ENCODE measurements around the gene PFKFB3.

PFKFB3 gene

DNA sequence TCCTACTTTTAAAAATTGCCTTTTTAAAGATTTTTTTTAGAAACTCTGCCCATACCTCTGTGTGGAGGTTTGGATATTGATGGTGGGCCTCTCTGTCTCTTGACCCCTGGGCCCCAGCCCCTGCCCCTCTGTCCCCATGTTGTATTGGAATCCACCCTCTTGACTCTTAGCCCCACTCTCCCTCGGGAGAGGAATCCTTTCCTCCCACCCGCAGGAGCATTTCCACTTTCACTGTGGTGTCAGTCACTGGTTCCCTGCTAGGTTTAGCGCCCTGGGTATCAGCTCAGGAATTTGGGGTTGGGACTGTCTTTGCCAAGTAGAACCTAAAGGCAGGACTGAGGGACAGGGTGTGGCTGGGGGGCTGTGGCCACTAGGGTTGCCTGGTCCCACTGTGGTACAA lies 10.1 kb downstream of the PFKFB3 start:
- Histone ChIP-seq H3K4me2 (ENCODE audit: low read length) (no peak overlapping the region), H3K27me3 (ENCODE audit: control insufficient read depth, low read length) (no peaks in the 10 kb centered on the region), H3K9me3 (ENCODE audit: control insufficient read depth, insufficient read depth, low read length) (no peaks in the 10 kb centered on the region), H3K27ac (ENCODE audit: low read depth, low read length) (no peak overlapping the region), H3K79me2 (ENCODE audit: control insufficient read depth, low read length) (peaks cover 71% of the 10 kb centered on the region), H3K9me2 (replicated peaks; ENCODE audit: control insufficient read depth, low read length) (no peaks in the 10 kb centered on the region), H3K4me1 (ENCODE audit: control insufficient read depth, low read length) (peaks cover under 1% of the 10 kb centered on the region; the same call in 1 of the 2 replicates), H4K20me1 (ENCODE audit: control insufficient read depth, insufficient read depth, low read depth, low read length) (peaks cover 19% of the 10 kb centered on the region), H3F3A (ENCODE audit: control insufficient read depth, insufficient read depth) (no peaks in the 10 kb centered on the region), H3K36me3 (ENCODE audit: control insufficient read depth, low read length) (peaks cover 79% of the 10 kb centered on the region), H3K4me3 (ENCODE audit: low read length) (no peak overlapping the region)
- TF ChIP-seq EZH2phosphoT487 (IDR thresholded peaks at IDR 0.05; ENCODE audit: borderline replicate concordance, low read length) = no peak
- TF ChIP-seq, protein P1, sequence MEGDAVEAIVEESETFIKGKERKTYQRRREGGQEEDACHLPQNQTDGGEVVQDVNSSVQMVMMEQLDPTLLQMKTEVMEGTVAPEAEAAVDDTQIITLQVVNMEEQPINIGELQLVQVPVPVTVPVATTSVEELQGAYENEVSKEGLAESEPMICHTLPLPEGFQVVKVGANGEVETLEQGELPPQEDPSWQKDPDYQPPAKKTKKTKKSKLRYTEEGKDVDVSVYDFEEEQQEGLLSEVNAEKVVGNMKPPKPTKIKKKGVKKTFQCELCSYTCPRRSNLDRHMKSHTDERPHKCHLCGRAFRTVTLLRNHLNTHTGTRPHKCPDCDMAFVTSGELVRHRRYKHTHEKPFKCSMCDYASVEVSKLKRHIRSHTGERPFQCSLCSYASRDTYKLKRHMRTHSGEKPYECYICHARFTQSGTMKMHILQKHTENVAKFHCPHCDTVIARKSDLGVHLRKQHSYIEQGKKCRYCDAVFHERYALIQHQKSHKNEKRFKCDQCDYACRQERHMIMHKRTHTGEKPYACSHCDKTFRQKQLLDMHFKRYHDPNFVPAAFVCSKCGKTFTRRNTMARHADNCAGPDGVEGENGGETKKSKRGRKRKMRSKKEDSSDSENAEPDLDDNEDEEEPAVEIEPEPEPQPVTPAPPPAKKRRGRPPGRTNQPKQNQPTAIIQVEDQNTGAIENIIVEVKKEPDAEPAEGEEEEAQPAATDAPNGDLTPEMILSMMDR (IDR thresholded peaks at IDR 0.05; ENCODE audit: low read depth, low read length, poor library complexity, severe bottlenecking) = no peak

DNA sequence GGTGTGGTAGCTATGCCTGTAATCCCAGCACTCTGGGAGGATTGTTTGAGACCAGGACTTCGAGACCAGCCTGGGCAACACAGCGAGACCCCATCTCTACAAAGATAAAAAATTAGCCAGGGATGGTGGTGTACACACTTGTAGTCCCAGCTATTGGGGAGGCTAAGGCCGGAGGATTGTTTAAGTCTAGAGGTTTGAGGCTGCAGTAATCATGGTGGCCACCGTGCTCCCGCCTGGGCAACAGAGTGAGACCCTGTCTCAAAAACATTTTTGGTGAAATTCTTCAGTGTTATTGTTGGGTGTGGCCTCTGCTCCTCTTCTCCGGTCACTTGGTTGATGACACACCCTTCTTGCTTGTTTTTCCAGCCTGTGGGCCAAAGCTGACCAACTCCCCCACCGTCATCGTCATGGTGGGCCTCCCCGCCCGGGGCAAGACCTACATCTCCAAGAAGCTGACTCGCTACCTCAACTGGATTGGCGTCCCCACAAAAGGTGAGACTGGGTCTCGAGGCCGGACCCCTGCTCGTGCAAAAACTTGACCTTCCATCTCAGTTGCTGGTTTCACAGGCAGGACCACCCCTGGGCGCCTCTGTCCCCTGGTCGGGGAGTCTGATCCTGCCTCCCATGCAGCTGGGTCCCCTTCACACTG lies 10.6 kb downstream of the PFKFB3 start:
- no peak overlapping the region for H3K27ac ChIP-seq (ENCODE audit: low read depth, low read length)
- peaks cover 79% of the 10 kb centered on the region for H3K36me3 ChIP-seq (ENCODE audit: control insufficient read depth, low read length)
- H3K4me3 ChIP-seq (ENCODE audit: low read length) = no peak overlapping the region
- no peaks in the 10 kb centered on the region for H3F3A ChIP-seq (ENCODE audit: control insufficient read depth, insufficient read depth)
- H4K20me1 ChIP-seq (ENCODE audit: control insufficient read depth, insufficient read depth, low read depth, low read length) = peaks cover 17% of the 10 kb centered on the region
- no peaks in the 10 kb centered on the region for H3K4me1 ChIP-seq (ENCODE audit: control insufficient read depth, low read length)
- no peaks in the 10 kb centered on the region for H3K9me2 ChIP-seq (replicated peaks; ENCODE audit: control insufficient read depth, low read length)
- peaks cover 65% of the 10 kb centered on the region for H3K79me2 ChIP-seq (ENCODE audit: control insufficient read depth, low read length)
- TF ChIP-seq, protein P1 (IDR thresholded peaks at IDR 0.05; ENCODE audit: low read depth, low read length, poor library complexity, severe bottlenecking) = no peak
- TF ChIP-seq EZH2phosphoT487 (IDR thresholded peaks at IDR 0.05; ENCODE audit: borderline replicate concordance, low read length) = no peak
- no peaks in the 10 kb centered on the region for H3K27me3 ChIP-seq (ENCODE audit: control insufficient read depth, low read length)
- H3K4me2 ChIP-seq (ENCODE audit: low read length) = no peak overlapping the region
- no peaks in the 10 kb centered on the region for H3K9me3 ChIP-seq (ENCODE audit: control insufficient read depth, insufficient read depth, low read length)

DNA sequence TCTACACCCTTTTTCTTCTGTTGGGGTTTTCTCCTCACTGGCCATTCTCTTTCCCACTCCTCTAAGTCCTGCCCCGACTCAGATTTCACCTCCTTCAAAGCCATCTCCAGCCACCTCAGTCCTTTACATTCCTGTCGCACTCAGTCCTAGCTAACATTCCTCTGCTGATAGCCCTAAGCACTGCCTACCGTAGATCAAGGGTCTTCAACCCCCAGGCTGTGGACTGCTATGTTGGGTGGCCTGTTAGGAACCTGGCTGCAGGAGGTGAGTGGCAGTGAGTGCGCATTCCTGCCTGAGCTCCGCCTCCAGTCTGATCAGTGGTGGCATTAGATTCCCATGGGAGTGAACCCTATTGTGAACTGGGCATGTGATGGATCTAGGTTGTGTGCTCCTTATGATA lies 11.2 kb downstream of the PFKFB3 start:
- Histone ChIP-seq H3K27me3 (ENCODE audit: control insufficient read depth, low read length) (no peaks in the 10 kb centered on the region), H3K4me1 (ENCODE audit: control insufficient read depth, low read length) (no peaks in the 10 kb centered on the region), H3K9me2 (replicated peaks; ENCODE audit: control insufficient read depth, low read length) (no peaks in the 10 kb centered on the region), H3F3A (ENCODE audit: control insufficient read depth, insufficient read depth) (no peaks in the 10 kb centered on the region), H3K4me2 (ENCODE audit: low read length) (no peak overlapping the region), H3K79me2 (ENCODE audit: control insufficient read depth, low read length) (peaks cover 60% of the 10 kb centered on the region), H3K36me3 (ENCODE audit: control insufficient read depth, low read length) (peaks cover 77% of the 10 kb centered on the region), H3K4me3 (ENCODE audit: low read length) (no peak overlapping the region), H3K27ac (ENCODE audit: low read depth, low read length) (no peak overlapping the region), H3K9me3 (ENCODE audit: control insufficient read depth, insufficient read depth, low read length) (no peaks in the 10 kb centered on the region), H4K20me1 (ENCODE audit: control insufficient read depth, insufficient read depth, low read depth, low read length) (peaks cover 17% of the 10 kb centered on the region)
- TF ChIP-seq EZH2phosphoT487 (IDR thresholded peaks at IDR 0.05; ENCODE audit: borderline replicate concordance, low read length) = no peak
- TF ChIP-seq, protein P1 (IDR thresholded peaks at IDR 0.05; ENCODE audit: low read depth, low read length, poor library complexity, severe bottlenecking) = no peak
